Endothelial cell of umbilical vein (primary cell): Measurements from ENCODE around the gene GRAMD4. TPM values are rescaled to one million over a fixed set of nuclear protein-coding genes. Genes with fewer than 3 reads are reported as not detected.

Experiments used
- BruUV-seq: library from RNA; stranded (reverse); fragments of 400-500 nt; replicated peaks from 2 replicates; lab custom pipeline; 2021; lab: Mats Ljungman, UMichigan
- CTCF ChIA-PET: fragments of 300-600, 350-600 bp; sonication (Branson Sonifier 250); formaldehyde crosslinking; loops from one replicate; lab custom pipeline; 2021; ENCODE audit warnings: antibody characterized with exemption, inconsistent platforms; lab: Charles Lee
- POLR2A ChIA-PET: fragments of 300-600, 350-600 bp; sonication (Branson Sonifier 250); formaldehyde crosslinking; loops from one replicate; lab custom pipeline; 2021; ENCODE audit warnings: antibody characterized with exemption, inconsistent platforms; lab: Charles Lee
- DNase-seq: peaks from one replicate; pipeline ENCODE4 v3.0.0-alpha.2; 2011; ENCODE audit warnings: low read depth, low spot score
- FAIRE-seq: peaks from 2 replicates; lab custom pipeline; 2011; peaks lifted over from hg19 to GRCh38; lab: Jason Lieb, UNC
- H2AFZ ChIP-seq: 2 replicates; pipeline ENCODE4 v1.6.0; 2012; ENCODE audit warnings: low read depth, low read length, control low read depth, inconsistent platforms
- H3K27ac ChIP-seq: 2 replicates; pipeline ENCODE4 v1.5.1; 2011; ENCODE audit warnings: low read depth, mild to moderate bottlenecking, control low read depth, low read length, moderate library complexity; ENCODE audit not compliant: insufficient read depth
- H3K27me3 ChIP-seq, 2 experiments: 2 replicates each; pipeline versions ENCODE4 v1.6.0 to v1.6.1; 2011; ENCODE audit warnings: low read length in 2 of 2, mixed read lengths in 1 of 2; ENCODE audit not compliant: control insufficient read depth in 2 of 2, insufficient read depth in 2 of 2
- H3K36me3 ChIP-seq, 2 experiments: 2 replicates in 1 of 2; 3 replicates in 1 of 2; pipeline ENCODE4 v1.5.1; 2011; ENCODE audit warnings: low read length in 2 of 2, mild to moderate bottlenecking in 1 of 2, moderate library complexity in 1 of 2; ENCODE audit not compliant: control insufficient read depth in 2 of 2, insufficient read depth in 2 of 2; ENCODE audit errors: extremely low read depth in 1 of 2
- H3K4me1 ChIP-seq: 3 replicates; pipeline ENCODE4 v1.5.1; 2011; ENCODE audit warnings: mild to moderate bottlenecking, low read length; ENCODE audit not compliant: control insufficient read depth, insufficient read depth; ENCODE audit errors: extremely low read depth
- H3K4me2 ChIP-seq: 2 replicates; pipeline ENCODE4 v1.6.1; 2011; ENCODE audit warnings: low read length, control low read depth, mixed read lengths; ENCODE audit not compliant: insufficient read depth
- H3K4me3 ChIP-seq, 3 experiments: fragments of 200-600 bp in 1 of 3; sonication (generic), shearing (Covaris generic) in 1 of 3; replicated peaks in 1 of 3; 2 replicates each; pipeline ENCODE4 v1.5.1; 2011 to 2016; ENCODE audit warnings: control low read depth in 3 of 3, low read length in 3 of 3, mild to moderate bottlenecking in 2 of 3, inconsistent platforms in 1 of 3, low read depth in 1 of 3, moderate library complexity in 1 of 3; ENCODE audit not compliant: insufficient read depth in 1 of 3
- H3K79me2 ChIP-seq: 2 replicates; pipeline ENCODE4 v1.6.0; 2012; ENCODE audit warnings: low read length, inconsistent platforms; ENCODE audit not compliant: control insufficient read depth, insufficient read depth
- H3K9ac ChIP-seq: replicated peaks from 2 replicates; pipeline ENCODE3; 2011; ENCODE audit warnings: low read length, control low read depth; ENCODE audit not compliant: insufficient read depth; ENCODE audit errors: extremely low read depth
- H3K9me1 ChIP-seq: replicated peaks from 3 replicates; pipeline ENCODE4 v1.6.0; 2011; ENCODE audit warnings: mild to moderate bottlenecking, low read length; ENCODE audit not compliant: control insufficient read depth, insufficient read depth; ENCODE audit errors: extremely low read depth
- H3K9me3 ChIP-seq: replicated peaks from 2 replicates; pipeline ENCODE4 v1.5.1; 2012; ENCODE audit warnings: low read length, inconsistent platforms; ENCODE audit not compliant: control insufficient read depth, insufficient read depth
- H4K20me1 ChIP-seq: replicated peaks from 2 replicates; pipeline ENCODE3; 2011; ENCODE audit warnings: mild to moderate bottlenecking, low read length; ENCODE audit not compliant: control insufficient read depth, insufficient read depth; ENCODE audit errors: extremely low read depth
- EZH2 ChIP-seq: IDR thresholded peaks from 2 replicates; pipeline ENCODE4 v1.6.1; 2012; ENCODE audit warnings: borderline replicate concordance, low read depth, mild to moderate bottlenecking, moderate library complexity, low read length, inconsistent platforms; ENCODE audit not compliant: severe bottlenecking
- FOS ChIP-seq: IDR thresholded peaks from 2 replicates; pipeline ENCODE4 v1.6.1; 2011; ENCODE audit warnings: mild to moderate bottlenecking, low read length, moderate library complexity, borderline replicate concordance; ENCODE audit not compliant: insufficient read depth
- GATA2 ChIP-seq: IDR thresholded peaks from 2 replicates; pipeline ENCODE4 v1.7.0; 2011; ENCODE audit warnings: low read depth, mild to moderate bottlenecking, moderate library complexity, mixed read lengths, low read length; ENCODE audit not compliant: insufficient read length, insufficient read depth
- JUN ChIP-seq: IDR thresholded peaks from 2 replicates; pipeline ENCODE4 v1.6.1; 2011; ENCODE audit warnings: borderline replicate concordance, low read depth; ENCODE audit not compliant: insufficient read length, insufficient read depth
- MYC ChIP-seq: IDR thresholded peaks from one replicate; pipeline ENCODE4 v1.6.1; 2011; ENCODE audit warnings: mild to moderate bottlenecking, low read depth, low read length
- POLR2A ChIP-seq: IDR thresholded peaks from 2 replicates; pipeline ENCODE4 v1.6.1; 2012; ENCODE audit warnings: low read depth, mild to moderate bottlenecking, control low read depth, low read length
- POLR2AphosphoS5 ChIP-seq: IDR thresholded peaks from 2 replicates; pipeline ENCODE4 v1.6.1; 2012; ENCODE audit warnings: low read depth, mild to moderate bottlenecking, control low read depth, low read length, moderate library complexity; ENCODE audit not compliant: insufficient read depth
- dilution Hi-C: fragments of 300-500 bp; cut with MboI; formaldehyde crosslinking; loops from one replicate; pipeline ENCODE4 v1.15.0; 2019; ENCODE audit warnings: low sequenced_read_pairs; ENCODE audit not compliant: extremely low pct_ligation_motif_present
- intact Hi-C: fragments of 100-400 bp; cut with micrococcal nuclease; formaldehyde crosslinking; loops from one replicate; pipeline ENCODE4 v1.10.0; 2022
- polyA plus RNA-seq, 4 experiments: library from polyadenylated mRNA; depleted of rRNA in 3 of 4; stranded (reverse) in 3 of 4; unstranded in 1 of 4; fragments of >200 nt; gene quantifications; 2 replicates each; pipeline versions ENCODE4 v1.2.1 to v1.2.3, GENCODE V29; 2011 to 2012; ENCODE audit warnings: missing spikeins in 1 of 4
- total RNA-seq: library from RNA; stranded (reverse); gene quantifications from 2 replicates; pipeline ENCODE4 v1.2.3, GENCODE V29; 2021
- TF ChIP-seq, protein P1 (sequence below): IDR thresholded peaks from 2 replicates; pipeline ENCODE4 v1.6.1; 2011; ENCODE audit not compliant: insufficient read depth, insufficient read length
- TF ChIP-seq, protein P2 (sequence below), 2 donors: IDR thresholded peaks; 1 replicate in 1 of 2; 2 replicates in 1 of 2; pipeline ENCODE4 v1.5.1; 2011; ENCODE audit warnings: low read length in 2 of 2, mild to moderate bottlenecking in 2 of 2, moderate library complexity in 2 of 2, control low read depth in 1 of 2, inconsistent platforms in 1 of 2, low read depth in 1 of 2; ENCODE audit not compliant: insufficient read depth in 1 of 2; ENCODE audit errors: extremely low read depth in 1 of 2

GRAMD4 gene
- total and polyA plus RNA-seq, 2 donors (not counting 3 experiments of a cell fraction or from before 2014, with no cell fraction given) = 5.9 to 14.8 TPM

GRCh38 chr22:46706060-46706459 is 85.9 kb downstream of the GRAMD4 start:
- no peak for DNase-seq
- Histone ChIP-seq H3K9me1 (no peaks in the 10 kb centered on the region), H3K4me3 (no peak overlapping the region), H3K27me3 (no peaks in the 10 kb centered on the region), H3K4me1 (no peaks in the 10 kb centered on the region), H3K9me3 (no peaks in the 10 kb centered on the region), H3K4me2 (no peak overlapping the region), H2AFZ (no peak overlapping the region), H3K27ac (no peak overlapping the region), H3K36me3 (peaks cover 45 to 77% of the 10 kb centered on the region in 2 experiments), H3K9ac (no peak overlapping the region), H3K79me2 (peaks cover 13% of the 10 kb centered on the region), H4K20me1 (no peaks in the 10 kb centered on the region)
- TF ChIP-seq MYC (no peak), GATA2 (no peak), POLR2AphosphoS5 (no peak), JUN (no peak), FOS (no peak), EZH2 (no peak), POLR2A (no peak)
- TF ChIP-seq, protein P1, sequence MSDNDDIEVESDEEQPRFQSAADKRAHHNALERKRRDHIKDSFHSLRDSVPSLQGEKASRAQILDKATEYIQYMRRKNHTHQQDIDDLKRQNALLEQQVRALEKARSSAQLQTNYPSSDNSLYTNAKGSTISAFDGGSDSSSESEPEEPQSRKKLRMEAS = no peak
- TF ChIP-seq, protein P2, sequence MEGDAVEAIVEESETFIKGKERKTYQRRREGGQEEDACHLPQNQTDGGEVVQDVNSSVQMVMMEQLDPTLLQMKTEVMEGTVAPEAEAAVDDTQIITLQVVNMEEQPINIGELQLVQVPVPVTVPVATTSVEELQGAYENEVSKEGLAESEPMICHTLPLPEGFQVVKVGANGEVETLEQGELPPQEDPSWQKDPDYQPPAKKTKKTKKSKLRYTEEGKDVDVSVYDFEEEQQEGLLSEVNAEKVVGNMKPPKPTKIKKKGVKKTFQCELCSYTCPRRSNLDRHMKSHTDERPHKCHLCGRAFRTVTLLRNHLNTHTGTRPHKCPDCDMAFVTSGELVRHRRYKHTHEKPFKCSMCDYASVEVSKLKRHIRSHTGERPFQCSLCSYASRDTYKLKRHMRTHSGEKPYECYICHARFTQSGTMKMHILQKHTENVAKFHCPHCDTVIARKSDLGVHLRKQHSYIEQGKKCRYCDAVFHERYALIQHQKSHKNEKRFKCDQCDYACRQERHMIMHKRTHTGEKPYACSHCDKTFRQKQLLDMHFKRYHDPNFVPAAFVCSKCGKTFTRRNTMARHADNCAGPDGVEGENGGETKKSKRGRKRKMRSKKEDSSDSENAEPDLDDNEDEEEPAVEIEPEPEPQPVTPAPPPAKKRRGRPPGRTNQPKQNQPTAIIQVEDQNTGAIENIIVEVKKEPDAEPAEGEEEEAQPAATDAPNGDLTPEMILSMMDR (IDR thresholded peaks at IDR 0.05; ENCODE audit: extremely low read depth in 1 of 2, insufficient read depth in 1 of 2, low read depth in 1 of 2, low read length in 2 of 2) = no peak
- intact Hi-C loops = no loop called here
- dilution Hi-C loops = no loop called here
- CTCF ChIA-PET = no interaction called here
- FAIRE-seq = no peak
- POLR2A ChIA-PET = no interaction called here
- no TSS peak for BruUV-seq
